GM21576 (cell line): ENCODE measurements around the gene TRIM4.
"Not testable (repeated sequence)": the region's sequence is repeated elsewhere in the genome, so short reads cannot be mapped to it uniquely, and the experiment has no call there.

Source experiments
- ATAC-seq: cut with Tn5 transposase; IDR thresholded peaks from one replicate; pipeline ENCODE4 v1.9.1; 2021; ENCODE audit warnings: mild to moderate bottlenecking, moderate library complexity; ENCODE audit not compliant: unreplicated experiment

Gene TRIM4

GRCh38 chr7:99918959-99919813 is at the start of gene TRIM4:
TSS of gene TRIM4 (minus strand) at chr7:99919530. CDS start at chr7:99919401, 129 bp downstream.
- ATAC-seq = peak; percentile 94

GRCh38 chr7:99958564-99959227 is 39.4 kb upstream of the TRIM4 start:
- ATAC-seq = no peak

- ATAC-seq = no peak
Measured at GRCh38 chr7:99955247-99955646, 35.9 kb upstream of the TRIM4 start.

- not testable (repeated sequence) for ATAC-seq
Measured at GRCh38 chr7:99954643-99955042, 35.3 kb upstream of the TRIM4 start.

GRCh38 chr7:99953649-99954048 is 34.3 kb upstream of the TRIM4 start:
- no peak for ATAC-seq

- ATAC-seq = not testable (repeated sequence)
Measured at GRCh38 chr7:99952649-99953048, 33.3 kb upstream of the TRIM4 start.

- ATAC-seq = not testable (repeated sequence)
Measured at GRCh38 chr7:99950819-99951218, 31.5 kb upstream of the TRIM4 start.

GRCh38 chr7:99949645-99950228 is 30.4 kb upstream of the TRIM4 start:
- no peak for ATAC-seq

GRCh38 chr7:99947608-99948007 is 28.3 kb upstream of the TRIM4 start:
- ATAC-seq = no peak

GRCh38 chr7:99944497-99945070 is 25.3 kb upstream of the TRIM4 start:
- no peak for ATAC-seq

GRCh38 chr7:99943641-99944496 is 24.5 kb upstream of the TRIM4 start:
- ATAC-seq = no peak

- ATAC-seq = no peak
Measured at GRCh38 chr7:99938296-99938695, 19.0 kb upstream of the TRIM4 start.

- ATAC-seq = not testable (repeated sequence)
Measured at GRCh38 chr7:99935009-99935408, 15.7 kb upstream of the TRIM4 start.

GRCh38 chr7:99930376-99930775 is 11.0 kb upstream of the TRIM4 start:
- ATAC-seq = no peak

- ATAC-seq = no peak
Measured at GRCh38 chr7:99929730-99930053, 10.4 kb upstream of the TRIM4 start.

GRCh38 chr7:99928994-99929729 is 9.8 kb upstream of the TRIM4 start, which contains the start of gene GJC3:
TSS of gene GJC3 (minus strand) at chr7:99929620. CDS start at chr7:99929620, 0 bp downstream.
- ATAC-seq = no peak

GRCh38 chr7:99928188-99928587 is 8.9 kb upstream of the TRIM4 start:
- no peak for ATAC-seq

- ATAC-seq = no peak
Measured at GRCh38 chr7:99927536-99927935, 8.2 kb upstream of the TRIM4 start.

GRCh38 chr7:99926321-99926720 is 7.0 kb upstream of the TRIM4 start:
- no peak for ATAC-seq

GRCh38 chr7:99923200-99923599 is 3.9 kb upstream of the TRIM4 start:
- ATAC-seq = no peak
